ENCODE results near the gene LMBR1L.

LMBR1L gene

DNA sequence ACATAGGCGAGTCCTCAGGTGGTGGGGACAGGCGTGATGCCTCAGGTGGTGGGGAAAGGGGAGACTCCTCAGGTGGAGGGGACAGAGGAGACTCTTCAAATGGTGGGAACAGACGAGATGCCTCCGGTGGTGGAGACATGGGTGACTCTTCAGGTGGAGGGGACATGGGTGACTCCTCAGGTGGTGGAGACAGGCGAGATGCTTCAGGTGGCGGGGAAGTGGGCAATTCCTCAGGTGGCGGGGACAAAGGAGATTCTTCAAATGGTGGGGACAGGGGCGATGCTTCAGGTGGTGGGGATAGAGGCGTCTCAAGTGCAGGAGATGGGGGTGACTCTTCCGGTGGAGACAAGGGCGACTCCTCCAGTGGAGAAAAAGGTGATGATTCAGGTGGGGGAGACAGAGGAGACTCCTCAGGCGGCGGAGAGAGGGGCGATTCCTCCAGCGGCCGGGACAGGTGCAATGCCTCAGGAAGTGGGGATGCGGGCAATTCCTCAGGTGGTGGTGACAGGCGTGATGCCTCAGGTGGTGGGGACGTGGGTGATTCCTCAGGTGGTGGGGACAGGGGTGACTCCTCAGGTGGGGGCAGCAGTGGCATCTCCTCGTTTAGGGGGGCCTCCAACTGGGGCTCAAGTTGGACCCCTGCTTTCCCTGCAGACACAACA lies 58.7 kb downstream of the LMBR1L start:
- no peak for DNase-seq

- DNase-seq: no peak
These were observed 59.3 kb downstream of the LMBR1L start for GRCh38 chr12:49051373-49051764.

DNA sequence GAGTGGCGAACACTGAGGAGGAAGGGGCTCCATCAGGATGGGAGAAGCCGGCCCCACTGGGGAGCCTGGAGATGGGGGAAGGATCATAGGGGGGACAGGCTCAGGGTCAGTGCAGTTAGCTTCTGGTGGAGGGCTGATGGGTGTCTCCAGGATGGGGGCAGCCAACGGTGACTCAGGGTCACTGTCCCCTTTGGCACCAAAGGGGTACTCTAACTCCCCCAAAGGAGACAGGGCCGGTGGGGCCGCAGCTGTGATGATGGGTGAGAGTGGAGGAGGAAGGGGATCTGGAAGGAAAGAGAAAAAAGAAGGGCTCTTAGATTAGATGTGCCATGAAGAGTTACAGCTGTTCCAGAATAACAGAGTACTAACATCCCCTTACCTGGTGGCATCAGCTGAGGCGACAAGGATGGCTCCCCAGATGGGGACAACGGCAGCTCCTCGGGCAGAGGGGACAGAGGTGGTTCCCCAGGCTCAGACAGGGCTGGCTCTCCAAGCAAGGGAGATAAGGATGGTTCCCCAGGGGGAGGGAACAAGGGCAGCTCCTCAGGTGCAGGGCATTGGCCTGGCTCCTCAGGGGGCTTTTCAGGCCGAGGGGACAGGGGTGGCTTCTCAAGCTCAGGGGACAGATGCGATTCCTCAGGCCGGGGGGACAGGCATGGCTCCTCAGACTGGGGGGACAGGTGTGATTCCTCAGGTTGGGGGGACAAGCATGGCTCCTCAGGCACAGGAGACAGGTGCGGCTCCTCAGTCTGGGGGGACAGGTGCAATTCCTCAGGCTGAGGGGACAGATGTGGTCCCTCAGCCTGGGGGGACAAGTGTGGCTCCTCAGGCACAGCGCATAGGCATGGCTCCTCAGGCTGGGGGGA lies 59.9 kb downstream of the LMBR1L start:
- no peak for DNase-seq

- DNase-seq: no peak
These were observed 61.0 kb downstream of the LMBR1L start for GRCh38 chr12:49049566-49050224.

DNA sequence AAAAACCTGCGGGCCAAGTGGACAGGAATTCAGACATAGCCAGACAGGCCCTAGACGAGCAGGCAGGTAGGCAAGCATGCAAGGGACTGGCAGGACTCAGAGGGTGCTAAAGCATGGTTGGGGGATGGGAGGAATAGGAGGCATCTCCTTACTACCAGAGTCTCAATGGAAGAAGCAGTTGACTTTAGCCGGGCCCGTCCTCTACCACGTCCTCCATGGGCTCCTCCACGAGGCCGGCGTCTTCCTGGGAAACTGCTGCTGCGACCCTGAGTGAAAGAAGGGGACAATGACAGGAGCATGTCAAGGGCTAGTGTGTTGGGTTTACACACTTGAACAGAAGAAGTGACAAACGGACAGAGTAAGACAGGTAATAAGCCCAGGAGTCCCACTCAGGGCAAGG lies 61.7 kb downstream of the LMBR1L start:
- DNase-seq: no peak
